Posterior vena cava (tissue), 2 donors: ENCODE measurements around the gene TALDO1. TPM values are rescaled to one million over a fixed set of nuclear protein-coding genes. Genes with fewer than 3 reads are reported as not detected.
A peak's percentile ranks its signal among the peaks of the same experiment; 100 is the strongest.

Experiments used
- DNase-seq: peaks from one replicate; pipeline ENCODE4 v3.0.0-alpha.2; 2020; ENCODE audit warnings: low spot score
- intact Hi-C, 2 donors: fragments of 100-400 bp; cut with DNase I; formaldehyde crosslinking; loops; one replicate each; pipeline versions ENCODE4 v1.14.1 to v1.14.2; 2022 to 2023
- total RNA-seq, 2 donors: library from RNA; stranded (reverse); fragmentation: NEBNext Ultra II Directional; extraction: Animal tissue kit (Norgen Biotek cat#: 25700); gene quantifications; one replicate each; pipeline ENCODE4 v1.2.1, GENCODE V29; 2021
- donor health status: DM: yes; HTN: yes; CAD: no.
- donor health status: DM: yes; HTN: yes; CAD: no.

TALDO1 gene
- total RNA-seq, 2 donors from 2014 or later = 76.8 to 109 TPM

- DNase-seq = peak; percentile 43
- intact Hi-C loops = no loop called here
Measured at GRCh38 chr11:708511-708910, 38.8 kb upstream of the TALDO1 start.

- intact Hi-C loops = no loop called here
- DNase-seq = no peak
Measured at GRCh38 chr11:709109-709997, 37.9 kb upstream of the TALDO1 start.

- no peak for DNase-seq
- intact Hi-C loops = no loop called here
Measured at GRCh38 chr11:714436-714835, 32.8 kb upstream of the TALDO1 start.

GRCh38 chr11:719214-720016 is 27.8 kb upstream of the TALDO1 start:
- intact Hi-C loops = loop anchor here (5.0 to 10.0 kb wide), 3 partner anchors 55 to 165 kb away; no protein-coding TSS in a partner anchor
- DNase-seq = no peak

- DNase-seq = no peak
- intact Hi-C loops = loop anchor here (5.0 to 10.0 kb wide), 3 partner anchors 55 to 165 kb away; no protein-coding TSS in a partner anchor
Measured at GRCh38 chr11:720017-720641, 27.1 kb upstream of the TALDO1 start.

- intact Hi-C loops = loop anchor here (5.0 to 10.0 kb wide), 3 partner anchors 56 to 166 kb away; no protein-coding TSS in a partner anchor
- DNase-seq = no peak
Measured at GRCh38 chr11:720642-721246, 26.5 kb upstream of the TALDO1 start.

GRCh38 chr11:721247-721740 is 26.0 kb upstream of the TALDO1 start:
- intact Hi-C loops = loop anchor here (5.0 to 10.0 kb wide), 3 partner anchors 56 to 166 kb away; no protein-coding TSS in a partner anchor
- no peak for DNase-seq

- intact Hi-C loops = loop anchor here (5.0 to 10.0 kb wide), 3 partner anchors 57 to 167 kb away; no protein-coding TSS in a partner anchor
- peak; percentile 88 for DNase-seq
Measured at GRCh38 chr11:721741-722345, 25.4 kb upstream of the TALDO1 start.

GRCh38 chr11:722346-722811 is 24.9 kb upstream of the TALDO1 start:
- intact Hi-C loops = loop anchor here (5.0 to 10.0 kb wide), 3 partner anchors 58 to 168 kb away; no protein-coding TSS in a partner anchor
- DNase-seq = no peak

GRCh38 chr11:723120-723883 is 24.0 kb upstream of the TALDO1 start:
- intact Hi-C loops = loop anchor here (5.0 to 10.0 kb wide), 3 partner anchors 59 to 169 kb away; no protein-coding TSS in a partner anchor
- no peak for DNase-seq

GRCh38 chr11:724049-724777 is 23.1 kb upstream of the TALDO1 start:
- intact Hi-C loops = loop anchor here (5.0 to 10.0 kb wide), 3 partner anchors 59 to 169 kb away; no protein-coding TSS in a partner anchor
- DNase-seq = no peak

- intact Hi-C loops = loop anchor here (5.0 to 10.0 kb wide), 3 partner anchors 60 to 170 kb away; no protein-coding TSS in a partner anchor
- no peak for DNase-seq
Measured at GRCh38 chr11:724778-725386, 22.4 kb upstream of the TALDO1 start.

- intact Hi-C loops = loop anchor here (10.0 kb wide), 2 partner anchors 61 to 171 kb away; no protein-coding TSS in a partner anchor
- no peak for DNase-seq
Measured at GRCh38 chr11:725624-726202, 21.6 kb upstream of the TALDO1 start.

- peak; percentile 90 for DNase-seq
- intact Hi-C loops = loop anchor here (10.0 kb wide), 2 partner anchors 62 to 172 kb away; no protein-coding TSS in a partner anchor
Measured at GRCh38 chr11:726278-727220, 20.7 kb upstream of the TALDO1 start.
